VCaP (cell line): ENCODE data around the gene ZFP14.
"Not testable (repeated sequence)": the region's sequence is repeated elsewhere in the genome, so short reads cannot be mapped to it uniquely, and the experiment has no call there.

ENCODE experiments used
- H3K27ac ChIP-seq: fragments of 450-650 bp; 2 replicates; pipeline ENCODE4 v1.5.1; 2017
- TF ChIP-seq, protein P1 (sequence below): fragments of 450-650 bp; conservative IDR thresholded peaks from 2 replicates; pipeline ENCODE4 v1.5.1; 2017; ENCODE audit warnings: mild to moderate bottlenecking, moderate library complexity

Gene ZFP14

GRCh38 chr19:36377541-36378178 is 1.3 kb downstream of the ZFP14 start:
- peak overlapping the region; percentile 83 for H3K27ac ChIP-seq

GRCh38 chr19:36373638-36374156 is 5.3 kb downstream of the ZFP14 start:
- no peak overlapping the region for H3K27ac ChIP-seq
- TF ChIP-seq, protein P1, sequence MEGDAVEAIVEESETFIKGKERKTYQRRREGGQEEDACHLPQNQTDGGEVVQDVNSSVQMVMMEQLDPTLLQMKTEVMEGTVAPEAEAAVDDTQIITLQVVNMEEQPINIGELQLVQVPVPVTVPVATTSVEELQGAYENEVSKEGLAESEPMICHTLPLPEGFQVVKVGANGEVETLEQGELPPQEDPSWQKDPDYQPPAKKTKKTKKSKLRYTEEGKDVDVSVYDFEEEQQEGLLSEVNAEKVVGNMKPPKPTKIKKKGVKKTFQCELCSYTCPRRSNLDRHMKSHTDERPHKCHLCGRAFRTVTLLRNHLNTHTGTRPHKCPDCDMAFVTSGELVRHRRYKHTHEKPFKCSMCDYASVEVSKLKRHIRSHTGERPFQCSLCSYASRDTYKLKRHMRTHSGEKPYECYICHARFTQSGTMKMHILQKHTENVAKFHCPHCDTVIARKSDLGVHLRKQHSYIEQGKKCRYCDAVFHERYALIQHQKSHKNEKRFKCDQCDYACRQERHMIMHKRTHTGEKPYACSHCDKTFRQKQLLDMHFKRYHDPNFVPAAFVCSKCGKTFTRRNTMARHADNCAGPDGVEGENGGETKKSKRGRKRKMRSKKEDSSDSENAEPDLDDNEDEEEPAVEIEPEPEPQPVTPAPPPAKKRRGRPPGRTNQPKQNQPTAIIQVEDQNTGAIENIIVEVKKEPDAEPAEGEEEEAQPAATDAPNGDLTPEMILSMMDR, result no peak

More at GRCh38 chr19:36377541-36378178, 1.3 kb downstream of the ZFP14 start:
- TF ChIP-seq, protein P1, result no peak

GRCh38 chr19:36371886-36372285 is 7.1 kb downstream of the ZFP14 start:
- TF ChIP-seq, protein P1, result no peak
- no peak overlapping the region for H3K27ac ChIP-seq

- no peak overlapping the region for H3K27ac ChIP-seq
- TF ChIP-seq, protein P1, result no peak
These were observed 15.2 kb downstream of the ZFP14 start for GRCh38 chr19:36363845-36364244.

- TF ChIP-seq, protein P1, result no peak
- no peak overlapping the region for H3K27ac ChIP-seq
These were observed 38.1 kb downstream of the ZFP14 start for GRCh38 chr19:36340786-36341372.

GRCh38 chr19:36331353-36332228 is 47.4 kb downstream of the ZFP14 start:
- peak overlapping the region; percentile 91 for H3K27ac ChIP-seq
- TF ChIP-seq, protein P1, result 0 out of 2 replicates have a peak, but pooled peaks have one; percentile 10

- TF ChIP-seq, protein P1, result no peak
- peak overlapping the region; percentile 91 for H3K27ac ChIP-seq
These were observed 48.8 kb downstream of the ZFP14 start for GRCh38 chr19:36330216-36330615.

GRCh38 chr19:36329534-36329933 is 49.5 kb downstream of the ZFP14 start:
- peak overlapping the region; percentile 91; the same call in 1 of the 2 replicates for H3K27ac ChIP-seq

- H3K27ac ChIP-seq, result not testable (repeated sequence)
These were observed 52.4 kb downstream of the ZFP14 start for GRCh38 chr19:36326649-36327048.
